GM12892 (cell line): ENCODE measurements around the gene CARM1.

Experiments
- DNase-seq: peaks from one replicate; pipeline ENCODE4 v3.0.0; 2011; ENCODE audit not compliant: insufficient read length
- FAIRE-seq: peaks from 2 replicates; lab custom pipeline; 2011; peaks lifted over from hg19 to GRCh38; lab: Jason Lieb, UNC
- POLR2A ChIP-seq: IDR thresholded peaks from 2 replicates; pipeline ENCODE4 v1.6.1; 2011; ENCODE audit warnings: low read depth, low read length, control low read depth
- POLR2AphosphoS5 ChIP-seq: IDR thresholded peaks from 2 replicates; pipeline ENCODE4 v1.6.1; 2011; ENCODE audit warnings: low read depth, low read length, control low read depth
- TAF1 ChIP-seq: IDR thresholded peaks from 2 replicates; pipeline ENCODE4 v1.6.1; 2011; ENCODE audit warnings: low read depth, mild to moderate bottlenecking, control low read depth, low read length, borderline replicate concordance

The CARM1 gene

GRCh38 chr19:10885201-10886169, 14.1 kb downstream of the CARM1 start:
- DNase-seq: no peak
- no peak for FAIRE-seq

GRCh38 chr19:10887616-10888367, 16.4 kb downstream of the CARM1 start:
- TF ChIP-seq POLR2AphosphoS5: no peak
- no peak for TF ChIP-seq POLR2A
- TF ChIP-seq TAF1: no peak
- DNase-seq (no peak), FAIRE-seq (no peak)

More at GRCh38 chr19:10885201-10886169, 14.1 kb downstream of the CARM1 start:
- TF ChIP-seq TAF1: no peak
- no peak for TF ChIP-seq POLR2AphosphoS5

GRCh38 chr19:10888421-10888866, 17.1 kb downstream of the CARM1 start:
- FAIRE-seq (peak; percentile 78), DNase-seq (no peak)
- TF ChIP-seq POLR2AphosphoS5 (no peak), POLR2A (no peak), TAF1 (no peak)

- no peak for FAIRE-seq
- no peak for DNase-seq
- TF ChIP-seq POLR2A (no peak), TAF1 (no peak), POLR2AphosphoS5 (no peak)
Measured at GRCh38 chr19:10889880-10890279, 18.5 kb downstream of the CARM1 start.

GRCh38 chr19:10891405-10892086, 20.2 kb downstream of the CARM1 start:
- peak; percentile 36 for FAIRE-seq
- no peak for DNase-seq
- TF ChIP-seq TAF1 (no peak), POLR2A (no peak), POLR2AphosphoS5 (no peak)

GRCh38 chr19:10892256-10892655, 20.9 kb downstream of the CARM1 start:
- FAIRE-seq (no peak), DNase-seq (no peak)
- TF ChIP-seq POLR2A (no peak), TAF1 (no peak), POLR2AphosphoS5 (no peak)

- FAIRE-seq: no peak
- TF ChIP-seq POLR2AphosphoS5 (no peak), POLR2A (no peak), TAF1 (no peak)
Measured at GRCh38 chr19:10894911-10895213, 23.5 kb downstream of the CARM1 start.

GRCh38 chr19:10895363-10895762, 24.0 kb downstream of the CARM1 start:
- FAIRE-seq (no peak), DNase-seq (no peak)
- TF ChIP-seq TAF1 (no peak), POLR2AphosphoS5 (no peak), POLR2A (no peak)

More at GRCh38 chr19:10894911-10895213, 23.5 kb downstream of the CARM1 start:
- no peak for DNase-seq

- TF ChIP-seq TAF1 (no peak), POLR2AphosphoS5 (no peak), POLR2A (no peak)
- DNase-seq (no peak), FAIRE-seq (no peak)
Measured at GRCh38 chr19:10895920-10896319, 24.6 kb downstream of the CARM1 start.

- TF ChIP-seq TAF1 (no peak), POLR2AphosphoS5 (no peak), POLR2A (no peak)
- FAIRE-seq (no peak), DNase-seq (no peak)
Measured at GRCh38 chr19:10896851-10897526, 25.6 kb downstream of the CARM1 start.

GRCh38 chr19:10898633-10899032, 27.3 kb downstream of the CARM1 start:
- FAIRE-seq: no peak
- DNase-seq: no peak
- no peak for TF ChIP-seq POLR2AphosphoS5
- no peak for TF ChIP-seq TAF1
- no peak for TF ChIP-seq POLR2A
